Gastroesophageal sphincter (tissue), 3 donors: ENCODE measurements around the gene IPO11.

Experiments
- CTCF ChIP-seq, 4 experiments: fragments of 200-600 bp in 2 of 4; fragments of 450-650 bp in 2 of 4; sonication (generic) in 1 of 4; IDR thresholded peaks; one replicate each; pipeline ENCODE4 v1.5.1; 2017 to 2019; ENCODE audit warnings: antibody characterized with exemption in 4 of 4, mild to moderate bottlenecking in 2 of 4, moderate library complexity in 2 of 4
- POLR2A ChIP-seq, 2 donors: fragments of 450-650 bp; IDR thresholded peaks; one replicate each; pipeline ENCODE4 v1.6.1; 2017; ENCODE audit warnings: antibody characterized with exemption in 2 of 2, mild to moderate bottlenecking in 2 of 2, moderate library complexity in 1 of 2

- TF ChIP-seq CTCF (IDR thresholded peaks at IDR 0.05) (no peak), POLR2A (IDR thresholded peaks at IDR 0.05) (no peak)
Measured at GRCh38 chr5:62421414-62421813, 8.9 kb downstream of the IPO11 start.
